ENCODE measurements around the gene FBN1.

DNA sequence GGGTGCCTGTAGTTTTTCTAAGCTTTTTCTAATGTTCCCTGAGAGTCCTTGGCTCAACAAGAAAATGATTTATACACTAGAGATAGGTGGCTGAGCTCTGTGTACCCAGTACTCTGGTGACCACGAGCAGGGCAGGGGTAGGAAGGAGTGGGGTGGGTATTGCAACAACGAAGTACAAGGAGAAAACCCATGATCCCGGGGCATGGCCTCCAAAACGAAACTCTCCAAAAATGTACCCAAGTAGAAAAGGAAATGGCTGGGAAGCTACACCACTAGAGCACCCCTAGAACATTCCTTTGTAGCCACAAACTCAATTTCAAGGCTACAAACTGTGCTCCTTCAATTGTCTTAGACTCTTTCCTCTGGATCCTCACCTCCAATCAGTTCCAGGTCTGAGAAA, 175.4 kb downstream of the FBN1 start:
- TF ChIP-seq ZNF274 (IDR thresholded peaks at IDR 0.05; ENCODE audit: low read depth, low read length) (no peak), SUZ12 (IDR thresholded peaks at IDR 0.05; ENCODE audit: extremely low read depth, insufficient read depth, insufficient read length) (no peak)
